HL-60/S4 treated with phorbol 12-myristate 13-acetate at 8.2 ng/mL for 4 days and 3 days (cell line): Measurements from ENCODE around the gene IRAG1.
"Not testable (repeated sequence)": the region's sequence is repeated elsewhere in the genome, so short reads cannot be mapped to it uniquely, and the experiment has no call there.

Experiments used
- in situ Hi-C: fragments of 300-500 bp; cut with MboI; formaldehyde crosslinking; loops from 2 replicates; pipeline ENCODE4 v1.15.0; 2022; ENCODE audit warnings: low sequenced_read_pairs

IRAG1 gene

DNA sequence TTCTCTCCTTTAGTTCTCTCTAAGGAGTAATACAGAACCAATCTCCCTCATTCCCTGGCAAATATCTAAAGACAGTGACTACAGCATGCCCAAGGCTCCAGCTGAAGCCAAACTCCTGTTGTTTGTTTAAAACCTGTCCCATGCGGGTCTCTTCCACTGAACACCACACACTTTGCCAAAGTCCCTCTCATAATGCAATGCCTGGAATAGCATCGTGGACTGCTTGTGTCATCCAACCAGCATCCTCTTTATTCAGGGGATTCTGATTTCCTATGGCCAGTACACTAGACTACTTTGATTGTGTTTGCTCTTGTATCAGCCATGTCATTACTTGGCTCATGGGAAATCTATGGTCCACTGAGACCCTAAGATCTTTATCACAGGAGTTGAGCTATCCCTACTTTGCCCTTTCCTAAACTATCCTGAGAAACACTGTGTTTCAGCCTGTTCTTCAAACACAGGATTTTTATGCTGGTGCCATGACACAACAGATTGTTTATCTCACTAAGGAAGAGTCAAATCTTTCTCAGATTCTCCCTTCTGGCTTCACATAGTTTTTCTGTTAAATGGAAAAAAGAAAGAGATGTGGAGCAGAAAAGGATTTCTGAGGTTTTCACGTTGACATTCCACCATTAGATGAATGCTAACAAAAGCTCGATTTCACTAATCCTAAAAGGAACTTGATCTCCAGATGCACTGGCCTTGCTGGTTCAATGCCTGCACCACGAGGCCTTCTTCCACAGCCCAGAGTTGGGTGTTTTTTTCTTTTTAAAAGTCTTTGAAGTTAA is 15.9 kb upstream of the IRAG1 start:
- in situ Hi-C loops: no loop called here

DNA sequence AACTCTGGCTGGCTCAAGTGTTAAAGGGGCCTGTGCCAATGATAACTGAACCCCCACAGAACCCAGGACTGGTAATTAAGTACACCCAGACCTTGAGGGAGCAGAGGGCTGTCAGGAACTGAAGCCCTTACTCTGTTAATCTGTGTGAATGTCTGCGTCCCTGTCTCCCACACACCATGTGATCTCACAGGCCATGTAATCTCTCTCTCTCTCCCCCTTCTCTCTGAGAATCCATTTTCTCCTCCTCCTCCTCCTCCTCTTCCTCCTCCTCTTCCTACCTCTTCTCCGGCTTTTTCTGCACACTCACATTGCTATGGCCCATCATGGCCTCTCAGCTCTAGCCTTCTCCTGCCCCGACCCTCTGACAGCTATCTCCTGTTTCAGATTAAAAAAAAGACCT is 14.6 kb upstream of the IRAG1 start:
- in situ Hi-C loops: no loop called here

DNA sequence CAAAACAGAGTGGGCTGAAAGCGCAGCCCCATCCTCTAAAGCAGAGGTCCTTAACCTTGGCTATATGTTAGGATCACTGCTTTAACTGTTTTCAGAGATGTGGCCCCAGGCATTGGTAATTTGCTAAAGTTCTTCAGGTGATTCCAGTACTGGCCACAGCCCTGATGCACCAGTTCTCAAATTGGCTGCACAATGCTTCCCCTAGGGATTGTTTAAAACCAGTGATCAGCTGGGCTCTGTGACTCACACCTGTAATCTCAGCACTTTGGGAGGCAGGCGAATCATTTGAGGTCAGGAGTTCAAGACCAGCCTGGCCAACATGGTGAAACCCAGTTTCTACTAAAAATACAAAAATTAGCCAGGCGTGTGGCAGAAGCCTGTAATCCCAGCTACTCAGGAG is 8.4 kb upstream of the IRAG1 start:
- in situ Hi-C loops: no loop called here

DNA sequence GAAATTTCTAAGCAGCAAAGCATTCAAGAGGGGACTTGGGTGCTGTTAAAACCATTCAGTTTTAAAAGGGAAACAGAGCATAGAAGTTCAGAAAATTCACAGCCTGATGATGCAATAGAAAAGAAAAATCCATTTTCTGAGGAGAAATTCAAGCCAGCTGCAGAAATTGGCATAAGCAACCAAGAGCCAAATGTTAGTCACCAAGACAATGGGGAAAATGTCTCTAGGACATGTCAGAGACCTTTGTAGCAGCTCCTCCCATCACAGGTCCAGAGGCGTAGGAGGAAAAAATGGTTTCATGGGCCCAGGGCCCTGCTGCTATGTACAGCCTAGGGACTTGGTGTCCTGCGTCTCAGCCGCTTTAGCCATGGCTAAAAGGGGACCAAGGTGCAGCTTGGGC is 5.5 kb upstream of the IRAG1 start:
- in situ Hi-C loops: no loop called here

DNA sequence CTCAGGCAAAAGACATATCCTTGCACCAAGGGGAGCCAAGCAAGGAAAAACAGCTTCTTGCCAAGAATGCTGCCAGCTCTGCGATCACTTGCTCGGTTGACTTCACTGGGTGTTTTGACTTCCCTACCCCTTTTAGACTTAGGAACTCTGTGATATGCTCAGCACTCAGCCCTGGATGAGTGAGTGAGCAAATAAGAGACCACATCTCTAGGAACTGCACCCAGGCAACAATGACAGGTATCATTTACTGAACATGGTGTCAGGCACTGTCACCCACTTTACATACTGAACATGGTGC is 3.7 kb upstream of the IRAG1 start:
- in situ Hi-C loops: no loop called here

DNA sequence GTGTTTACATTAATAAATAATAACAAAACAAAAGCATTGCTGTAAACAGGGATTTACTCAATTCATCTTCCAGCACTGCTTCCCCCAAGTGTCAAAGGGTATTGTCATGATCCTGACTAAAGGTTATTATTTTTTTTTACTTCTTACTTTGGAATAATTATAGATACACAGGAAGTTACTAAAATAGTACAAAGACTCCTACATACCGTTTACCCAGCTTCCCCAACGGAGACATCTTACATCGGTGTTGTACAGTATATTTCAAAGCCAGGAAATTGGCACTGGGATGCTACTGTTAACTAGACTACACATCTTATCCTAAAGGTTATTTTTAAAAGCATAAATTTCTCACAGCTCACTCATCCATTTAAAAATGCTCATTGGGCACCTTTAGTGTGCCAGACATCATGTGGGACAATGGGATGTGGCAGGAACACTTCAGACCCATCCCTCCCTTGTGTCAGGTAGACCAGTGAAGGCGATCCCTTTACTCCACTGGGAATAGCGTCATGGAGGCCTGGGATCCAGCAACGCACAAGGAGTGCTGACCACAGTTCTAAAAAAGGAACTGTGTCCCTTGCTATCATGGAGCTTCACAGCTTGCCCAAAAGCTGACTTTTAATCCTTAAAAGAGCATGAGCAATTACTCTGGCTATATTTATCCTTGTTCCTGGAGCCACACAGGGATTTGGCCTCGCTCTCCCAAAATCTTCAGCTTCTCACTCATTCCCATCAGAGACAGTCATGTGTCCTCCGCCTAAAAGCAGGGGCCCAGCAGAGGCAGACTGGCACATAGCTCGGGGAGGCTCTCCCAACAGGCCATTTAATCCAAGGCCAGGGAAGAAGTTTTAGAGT is 3.1 kb upstream of the IRAG1 start:
- in situ Hi-C loops: no loop called here

DNA sequence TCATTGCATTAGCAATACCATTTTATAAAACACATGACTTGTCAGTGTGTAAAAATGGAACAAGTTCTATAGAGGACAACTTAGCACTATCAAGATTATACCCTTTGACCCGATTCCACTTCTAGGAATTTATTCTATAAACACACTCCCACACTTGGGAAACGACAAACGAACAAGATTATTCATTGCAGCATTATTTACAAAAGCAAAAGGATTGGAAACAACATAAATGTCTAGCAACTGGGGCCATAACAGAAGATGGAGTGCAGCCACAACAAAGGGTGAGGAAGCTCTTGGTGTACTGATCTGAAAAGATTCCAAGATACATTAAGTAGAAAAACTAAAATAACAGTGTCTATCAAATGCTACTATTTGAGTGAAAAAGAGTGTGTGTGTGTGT is 2.3 kb upstream of the IRAG1 start:
- in situ Hi-C loops: no loop called here

DNA sequence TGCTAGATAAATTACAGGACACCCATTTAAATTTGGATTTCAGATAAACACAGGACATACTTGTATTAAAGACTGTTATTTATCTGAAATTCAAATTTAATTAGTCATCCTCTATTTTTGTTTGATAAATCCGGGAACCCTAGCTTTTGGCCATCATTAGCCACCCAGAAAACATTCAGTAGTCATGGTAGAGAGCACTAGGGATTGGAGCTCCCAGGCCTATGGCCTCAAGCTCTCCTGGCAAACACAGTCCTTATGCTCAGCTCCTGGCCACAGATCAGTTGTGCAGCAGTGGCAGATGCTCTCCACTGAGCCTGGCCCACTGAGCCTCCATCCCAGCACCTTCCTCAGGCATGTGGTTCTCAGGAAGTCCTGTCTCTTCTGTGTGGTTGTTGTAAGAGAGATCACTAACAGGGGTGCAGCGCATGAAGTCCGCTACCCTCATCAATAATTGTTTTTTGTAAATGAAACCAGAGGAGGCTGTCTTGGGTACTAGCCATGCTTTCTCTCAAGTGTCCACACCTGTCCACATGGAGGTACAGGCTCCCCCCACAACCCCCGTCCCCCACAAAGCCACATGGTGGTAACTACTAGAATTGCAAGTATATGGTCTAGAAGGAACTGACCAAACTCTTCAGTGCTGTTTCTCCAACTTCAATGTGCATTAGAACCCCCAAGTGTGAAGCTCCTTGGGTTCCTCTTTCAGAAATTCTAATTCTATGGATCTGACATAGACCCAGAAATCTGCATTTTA is 1.1 kb upstream of the IRAG1 start:
- in situ Hi-C loops: no loop called here

DNA sequence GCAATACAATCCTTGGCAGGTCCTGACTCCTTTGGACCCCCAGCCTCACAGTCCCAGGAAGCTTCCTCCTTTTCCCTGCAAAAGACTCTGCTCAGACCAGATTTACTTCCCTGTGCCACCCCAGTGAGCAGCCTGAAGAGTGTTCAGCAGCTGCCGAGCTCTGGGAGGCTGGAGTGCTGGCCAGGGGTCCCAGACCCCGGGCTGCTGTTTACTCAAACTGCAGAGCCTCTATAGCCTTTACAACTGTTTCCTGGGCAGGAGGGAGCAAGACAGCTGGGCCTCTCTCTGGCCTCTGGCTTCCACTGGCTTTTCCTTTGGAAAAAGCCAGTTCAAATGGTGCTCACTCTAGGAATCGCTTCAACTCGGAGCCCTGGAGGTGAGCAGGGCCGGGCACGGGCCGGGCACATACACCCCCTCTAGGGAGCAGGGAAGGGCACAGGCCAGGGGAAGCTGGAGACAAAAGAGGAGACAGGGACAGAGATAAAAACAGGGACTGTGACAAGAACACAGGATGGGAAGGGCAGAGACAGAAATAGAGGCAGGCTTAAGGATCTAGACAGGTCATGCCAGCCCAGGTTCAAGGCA is 932 bp downstream of the IRAG1 start:
- in situ Hi-C loops: no loop called here

DNA sequence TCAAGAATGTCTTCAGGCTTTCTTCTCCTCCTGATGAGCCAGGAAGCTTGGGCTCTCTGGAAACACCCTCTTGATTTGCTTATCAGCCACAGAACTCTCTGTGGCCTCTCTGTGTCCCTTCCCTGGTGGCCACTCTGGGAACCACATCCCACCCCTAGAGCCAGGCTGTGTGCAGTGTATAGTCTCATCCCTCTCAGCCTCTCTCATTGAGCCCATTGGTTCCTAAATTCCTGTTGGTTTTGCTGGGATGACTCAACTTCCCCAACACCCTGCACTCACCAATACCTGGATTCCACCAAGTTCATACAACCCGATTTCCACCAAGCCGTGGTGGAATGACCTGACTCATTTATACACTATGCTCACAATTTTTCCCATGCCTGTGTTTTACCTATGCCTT is 5.2 kb downstream of the IRAG1 start:
- in situ Hi-C loops: no loop called here

DNA sequence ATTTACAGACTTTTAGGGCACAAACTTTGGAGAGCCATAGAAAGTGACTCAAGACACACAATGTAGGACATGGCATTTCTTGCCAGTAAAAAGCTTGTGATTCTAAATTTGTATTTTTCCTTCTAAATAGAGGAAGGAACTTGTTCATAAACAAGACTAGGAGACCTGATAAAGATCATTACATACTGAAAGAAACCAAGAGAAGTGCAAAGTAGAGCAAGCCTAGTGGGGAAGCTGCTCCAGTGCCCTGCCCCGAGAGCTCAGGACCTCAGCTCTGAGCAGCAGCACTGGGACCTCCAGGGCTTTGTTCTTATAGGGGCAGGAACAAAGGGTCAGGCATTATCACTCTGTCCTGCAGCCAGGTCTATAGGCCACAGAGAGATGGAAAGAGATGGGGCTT is 7.2 kb downstream of the IRAG1 start:
- in situ Hi-C loops: no loop called here

DNA sequence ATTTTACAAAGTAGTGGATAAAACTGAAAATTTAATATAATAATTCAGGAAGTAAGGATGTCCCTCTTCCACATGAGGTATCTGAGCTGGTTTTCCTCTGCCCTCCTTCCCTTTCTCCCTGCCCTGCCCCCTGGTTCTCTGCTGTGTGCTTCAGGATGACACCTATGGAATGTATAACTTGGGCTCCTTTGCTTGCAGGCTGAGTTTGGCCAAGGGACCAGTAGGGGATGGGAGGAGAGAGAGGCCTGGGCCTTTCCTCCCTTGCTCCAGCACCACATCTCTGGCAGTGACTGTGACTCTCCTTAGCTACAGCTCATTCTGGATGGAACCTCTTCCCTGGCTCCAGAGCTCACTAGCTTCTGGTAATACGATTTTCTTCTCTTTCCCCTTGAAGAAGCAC is 10.1 kb downstream of the IRAG1 start:
- in situ Hi-C loops: no loop called here

DNA sequence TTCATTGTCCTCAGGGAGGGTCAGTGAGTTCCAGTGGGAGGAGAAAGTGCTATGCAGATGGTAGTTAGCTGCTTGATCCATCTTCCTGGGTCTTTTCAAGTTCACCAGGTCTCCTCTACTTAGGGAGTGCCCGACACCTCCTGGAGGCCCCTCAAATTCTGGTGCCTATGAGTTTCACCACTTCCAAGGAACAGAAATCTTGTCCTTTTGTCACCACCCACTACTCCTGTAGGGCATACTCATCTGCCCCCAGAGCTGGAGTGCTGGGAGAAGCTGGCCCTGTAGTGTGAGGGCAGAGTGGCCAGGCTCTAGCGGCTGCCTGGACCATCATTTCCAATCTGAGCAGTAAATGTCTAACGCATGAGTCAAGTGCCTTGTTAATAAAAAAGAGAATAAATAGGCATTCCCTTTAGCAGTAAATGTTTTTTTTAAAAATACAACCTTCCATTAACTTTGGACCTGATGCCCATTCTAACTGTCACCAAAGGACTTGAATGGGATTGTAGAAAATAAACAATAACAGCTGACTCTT is 12.5 kb downstream of the IRAG1 start:
- in situ Hi-C loops: no loop called here

DNA sequence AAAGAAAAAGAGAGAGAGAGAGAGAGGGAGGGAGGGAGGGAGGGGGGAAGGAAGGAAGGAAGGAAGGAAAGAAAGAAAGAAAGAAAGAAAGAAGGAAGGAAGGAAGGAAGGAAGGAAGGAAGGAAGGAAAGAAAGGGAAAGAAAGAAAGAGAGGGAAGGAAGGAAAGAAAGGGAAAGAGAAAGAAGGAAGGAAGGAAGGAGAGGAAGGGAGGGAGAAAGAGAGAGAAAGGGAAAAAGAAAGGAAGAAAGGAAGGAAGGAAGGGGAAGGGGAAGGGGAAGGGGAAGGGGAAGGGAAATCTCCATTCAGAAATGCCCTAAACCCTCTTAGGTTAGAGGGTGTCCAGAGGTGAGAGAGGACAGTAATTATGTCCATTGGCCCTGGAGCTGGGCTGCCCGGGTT is 13.3 kb downstream of the IRAG1 start:
- in situ Hi-C loops: not testable (repeated sequence)

DNA sequence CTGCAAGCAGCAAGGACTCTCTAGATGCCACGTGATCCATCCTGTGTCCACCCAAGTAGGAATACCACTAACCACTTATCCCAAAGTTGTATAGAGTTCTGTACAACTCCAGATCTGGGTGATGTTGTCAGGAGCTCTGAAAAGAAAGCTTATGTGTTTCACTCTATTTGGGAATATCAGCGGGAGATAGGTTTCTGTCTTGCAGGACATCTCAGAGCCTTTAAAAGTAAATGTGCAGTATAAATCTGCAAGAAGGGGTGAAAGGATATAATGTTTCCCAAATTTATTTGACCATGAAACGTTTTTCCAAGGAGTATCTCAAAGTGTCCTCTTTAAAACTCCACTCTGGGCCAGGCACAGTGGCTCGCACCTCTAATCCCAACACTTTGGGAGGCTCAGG is 13.9 kb downstream of the IRAG1 start:
- in situ Hi-C loops: no loop called here

DNA sequence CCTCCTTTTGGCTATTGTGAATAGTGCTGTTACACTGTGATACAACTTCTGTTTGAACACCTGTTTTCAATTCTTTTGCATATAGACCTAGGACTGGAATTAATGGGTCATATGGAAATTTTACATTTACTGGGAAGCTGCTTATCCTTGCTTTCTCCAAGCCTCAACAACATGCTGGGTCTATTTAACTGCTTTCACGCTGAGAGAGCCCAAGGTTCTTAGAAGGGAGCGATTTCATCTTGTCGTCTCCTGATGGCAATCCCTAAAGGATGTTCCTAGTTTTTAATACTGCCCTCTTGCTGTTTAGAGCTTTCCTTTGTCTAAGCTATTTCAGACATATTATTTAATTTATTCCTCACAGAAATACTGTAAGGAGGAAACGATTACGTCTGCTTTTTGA is 15.5 kb downstream of the IRAG1 start:
- in situ Hi-C loops: no loop called here

DNA sequence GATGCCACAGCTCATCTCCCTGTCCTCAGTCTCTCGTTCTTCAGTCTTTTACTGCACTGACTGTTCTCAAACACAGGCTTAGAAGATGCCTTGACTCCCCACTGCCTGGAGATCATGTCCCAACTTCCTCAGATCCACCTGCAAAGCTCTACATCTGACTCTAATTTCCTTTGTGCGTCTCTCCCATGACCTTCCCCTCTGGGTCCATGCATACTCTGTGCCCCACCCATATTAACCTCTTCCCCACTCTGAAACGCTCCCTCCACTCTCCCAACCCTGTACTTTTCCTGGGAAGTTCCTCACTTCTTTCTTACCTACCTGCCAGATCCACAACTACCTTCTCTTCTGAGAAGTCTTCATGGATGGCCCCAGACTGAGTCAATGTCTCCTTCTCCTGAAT is 16.6 kb downstream of the IRAG1 start:
- in situ Hi-C loops: no loop called here

DNA sequence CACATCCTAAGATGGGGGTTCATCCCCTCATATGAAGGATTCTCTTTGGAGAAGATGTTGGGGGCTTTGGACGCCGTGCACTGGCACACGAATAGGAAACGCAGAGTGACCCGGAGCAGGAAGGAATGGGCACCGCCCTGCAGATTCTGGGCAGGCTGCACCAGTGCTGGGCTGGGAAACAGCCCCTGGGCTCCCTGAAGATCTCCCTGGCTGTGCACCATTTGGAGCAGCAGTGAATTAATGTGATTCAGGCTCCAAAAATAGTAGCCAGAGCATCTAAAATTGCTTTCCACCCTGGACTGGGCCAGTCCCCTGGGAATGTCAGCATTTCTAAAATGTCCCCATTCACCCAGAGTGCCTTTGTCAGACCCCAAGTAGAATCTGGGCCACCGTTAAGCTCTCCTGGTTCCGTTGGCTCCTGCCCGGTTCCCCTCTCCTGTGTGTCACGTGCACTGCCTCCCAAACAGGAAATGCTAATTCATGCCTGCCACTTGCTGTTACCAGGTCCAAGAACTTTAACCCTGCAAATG is 18.6 kb downstream of the IRAG1 start:
- in situ Hi-C loops: no loop called here

DNA sequence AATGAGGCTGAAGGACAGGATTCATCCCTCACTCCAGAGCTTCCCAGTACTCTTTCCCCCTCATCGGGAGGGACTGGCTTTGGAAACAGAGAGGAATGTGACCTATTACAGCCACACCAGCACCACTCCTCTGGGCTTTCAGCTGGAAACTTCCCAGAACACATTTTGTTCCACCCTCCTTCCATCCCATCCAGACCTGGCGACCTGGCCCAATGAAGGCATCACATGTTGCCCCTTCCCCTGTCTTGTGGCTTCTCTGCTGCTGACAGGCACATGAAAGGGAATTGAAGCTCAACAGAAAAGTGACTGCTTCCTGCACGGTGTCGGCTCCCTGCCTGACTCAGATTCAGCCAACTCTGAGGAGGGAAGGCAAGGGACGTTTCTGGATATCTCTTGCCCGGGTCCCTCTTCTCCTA is 19.1 kb downstream of the IRAG1 start:
- in situ Hi-C loops: no loop called here

DNA sequence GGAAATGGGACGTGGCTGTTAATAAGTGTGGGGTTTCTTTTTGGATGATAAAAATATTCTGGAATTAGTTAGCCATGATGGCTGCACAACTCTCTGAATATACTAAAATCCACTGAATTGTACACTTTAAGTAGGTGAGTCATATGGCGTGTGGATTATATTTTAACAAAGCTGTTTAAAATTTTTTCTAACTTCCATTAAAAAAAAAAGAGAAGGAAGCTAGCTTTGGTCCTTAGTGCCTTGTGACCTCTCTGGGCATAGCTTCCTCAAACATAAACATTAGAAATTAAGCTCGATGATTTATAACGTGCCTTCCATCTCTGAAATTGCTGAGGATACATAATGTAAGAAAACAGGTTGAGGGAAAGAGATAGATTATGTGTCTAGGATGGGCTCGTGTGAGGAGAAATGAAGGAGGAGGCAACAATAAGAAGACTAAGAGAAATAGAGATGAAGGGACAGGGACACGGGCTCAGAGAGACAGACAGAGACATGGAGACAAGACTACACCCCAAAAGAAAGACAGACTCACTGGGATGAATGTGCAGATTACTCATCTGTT is 20.0 kb downstream of the IRAG1 start:
- in situ Hi-C loops: no loop called here

DNA sequence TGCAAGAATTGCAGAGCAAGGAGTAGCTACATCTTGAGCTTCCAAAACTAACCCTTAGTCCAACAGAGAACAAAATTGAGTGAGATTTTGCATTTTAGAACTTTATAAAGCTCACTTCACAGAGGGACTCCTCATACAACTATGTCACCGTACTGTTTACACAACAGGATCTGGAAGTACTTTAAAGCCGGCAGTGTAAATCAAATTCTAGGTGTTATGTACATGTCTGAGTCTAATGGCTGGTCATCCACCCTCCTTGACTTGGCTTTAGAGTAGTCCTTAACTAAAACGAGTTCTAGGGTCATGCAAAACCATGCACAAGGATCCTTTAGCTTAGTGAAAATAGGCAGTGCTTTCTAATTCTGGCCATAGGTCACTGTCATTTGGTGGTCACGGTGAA is 23.5 kb downstream of the IRAG1 start:
- in situ Hi-C loops: no loop called here
